SK-N-SH (cell line): Measurements from ENCODE around the gene CDH4.

Experiments used
- CTCF ChIP-seq: fragments of 200-600 bp; sonication (generic); IDR thresholded peaks from 2 replicates; pipeline ENCODE4 v1.6.1; 2017; ENCODE audit warnings: antibody characterized with exemption, mild to moderate bottlenecking, moderate library complexity
- IRF3 ChIP-seq: fragments of 150-350 bp; IDR thresholded peaks from 2 replicates; pipeline ENCODE4 v1.6.1; 2016; ENCODE audit warnings: mild to moderate bottlenecking, low read depth, low read length
- JUND ChIP-seq: IDR thresholded peaks from 2 replicates; pipeline ENCODE4 v1.4.0; 2012
- POLR2AphosphoS5 ChIP-seq: IDR thresholded peaks from 2 replicates; pipeline ENCODE4 v1.6.1; 2012; ENCODE audit warnings: low read depth, low read length
- RAD21 ChIP-seq: IDR thresholded peaks from 2 replicates; pipeline ENCODE4 v1.6.1; 2012; ENCODE audit warnings: mild to moderate bottlenecking, low read length
- YY1 ChIP-seq: IDR thresholded peaks from 2 replicates; pipeline ENCODE4 v1.4.0; 2012; ENCODE audit warnings: low read depth, mild to moderate bottlenecking
- ZBTB33 ChIP-seq: IDR thresholded peaks from 2 replicates; pipeline ENCODE4 v1.4.0; 2012; ENCODE audit warnings: low read depth, borderline replicate concordance

GRCh38 chr20:61440548-61441055 is 188.5 kb downstream of the CDH4 start:
- TF ChIP-seq CTCF (no peak), POLR2AphosphoS5 (no peak), RAD21 (no peak), JUND (no peak), ZBTB33 (no peak), YY1 (no peak), IRF3 (no peak)
